ENCODE measurements around the gene MTURN.

DNA sequence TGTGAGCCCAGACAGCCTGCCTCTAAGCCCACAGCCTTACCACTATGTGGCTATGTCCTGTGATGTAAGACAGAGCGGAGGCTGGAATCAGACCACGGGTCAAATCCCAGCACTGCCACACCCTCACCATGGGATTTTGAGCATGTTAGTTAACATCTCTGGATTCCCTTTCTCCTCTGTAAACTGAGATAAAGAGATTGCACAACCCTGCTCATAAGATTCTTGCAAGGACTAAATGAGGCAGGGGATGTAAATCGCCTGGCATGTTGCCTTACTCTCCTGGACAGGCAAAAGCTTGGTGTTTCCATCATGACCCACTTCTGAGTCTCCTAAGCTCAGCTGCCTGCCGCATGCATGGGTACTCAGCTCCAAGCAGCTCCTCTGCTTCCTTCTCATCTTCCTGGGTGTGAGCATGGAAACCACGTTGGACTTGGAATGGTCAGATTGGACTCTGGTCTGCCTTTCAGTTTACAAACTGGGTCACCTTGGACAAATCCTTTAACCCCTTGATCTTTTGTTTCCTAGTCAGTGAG is 41.3 kb upstream of the MTURN start:
- TF ChIP-seq CTCF (IDR thresholded peaks at IDR 0.05; ENCODE audit: insufficient read depth, low read length, poor library complexity, severe bottlenecking): no peak
- no peak for TF ChIP-seq EZH2phosphoT487 (conservative IDR thresholded peaks at IDR 0.05; ENCODE audit: low read length)
